HCT116 (cell line): Measurements from ENCODE around the gene TCP11L2. TPM values are rescaled to one million over a fixed set of nuclear protein-coding genes. Genes with fewer than 3 reads are reported as not detected.

ENCODE experiments used
- ATAC-seq: fragments of 200-7000 bp; cut with Tn5 transposase; 2 replicates; pipeline ENCODE4 v1.9.1; 2020; ENCODE audit warnings: mild to moderate bottlenecking, moderate library complexity
- BruUV-seq: library from RNA; stranded (reverse); fragments of 400-500 nt; replicated peaks from 2 replicates; lab custom pipeline; 2021; lab: Mats Ljungman, UMichigan
- CTCF ChIA-PET: fragments of 300-600 bp; sonication (Branson Sonifier 250); formaldehyde crosslinking; loops from one replicate; lab custom pipeline; 2021; ENCODE audit warnings: antibody characterized with exemption; lab: Charles Lee
- POLR2A ChIA-PET: fragments of 300-600, 350-600 bp; sonication (Branson Sonifier 250); formaldehyde crosslinking; loops from one replicate; lab custom pipeline; 2021; ENCODE audit warnings: antibody characterized with exemption; lab: Charles Lee
- RAD21 ChIA-PET, 2 experiments: fragments of 300-600 bp; sonication (Branson Sonifier 250); formaldehyde crosslinking; loops; one replicate each; lab custom pipeline; 2023; ENCODE audit warnings: low total read pairs in 2 of 2; ENCODE audit not compliant: uncharacterized antibody in 2 of 2, unreplicated experiment in 2 of 2, low non-redundant PET in 1 of 2; lab: Charles Lee
- DNase-seq: peaks from one replicate; pipeline ENCODE4 v3.0.0-alpha.2; 2010; ENCODE audit warnings: low read depth, low spot score
- H2AFZ ChIP-seq: fragments of 200-600 bp; shearing (Covaris generic), sonication (generic); 2 replicates; pipeline ENCODE4 v1.6.1; 2017; ENCODE audit warnings: low read depth, mixed run types, mixed read lengths, antibody characterized with exemption, low read length; ENCODE audit not compliant: poor library complexity, severe bottlenecking
- H3K27ac ChIP-seq: 2 replicates; pipeline ENCODE4 v1.5.1; 2012; ENCODE audit warnings: low read depth, low read length
- H3K27me3 ChIP-seq: fragments of 200-600 bp; sonication (generic); 2 replicates; pipeline ENCODE4 v1.6.1; 2016; ENCODE audit warnings: mixed run types, low read length, mixed read lengths; ENCODE audit not compliant: insufficient read depth
- H3K36me3 ChIP-seq, 2 experiments: fragments of 200-500 bp in 1 of 2; fragments of 200-600 bp in 1 of 2; sonication (Bioruptor generic) in 1 of 2; sonication (generic) in 1 of 2; 2 replicates each; pipeline versions ENCODE4 v1.5.1 to v1.6.1; 2014 to 2016; ENCODE audit warnings: low read length in 2 of 2, inconsistent platforms in 1 of 2, mixed read lengths in 1 of 2, mixed run types in 1 of 2; ENCODE audit not compliant: insufficient read depth in 2 of 2, control insufficient read depth in 1 of 2
- H3K4me1 ChIP-seq, 2 experiments: fragments of 200-600 bp in 1 of 2; sonication (generic) in 1 of 2; 2 replicates each; pipeline versions ENCODE4 v1.5.1 to v1.6.1; 2012 to 2017; ENCODE audit warnings: low read length in 2 of 2, inconsistent platforms in 1 of 2, mild to moderate bottlenecking in 1 of 2, mixed read lengths in 1 of 2, mixed run types in 1 of 2, moderate library complexity in 1 of 2; ENCODE audit not compliant: insufficient read depth in 2 of 2, control insufficient read depth in 1 of 2
- H3K4me2 ChIP-seq: fragments of 200-600 bp; sonication (generic); 2 replicates; pipeline ENCODE4 v1.6.1; 2017; ENCODE audit warnings: mixed run types, low read length, mixed read lengths
- H3K4me3 ChIP-seq, 2 experiments: fragments of 200-600 bp in 1 of 2; sonication (generic) in 1 of 2; replicated peaks in 1 of 2; 2 replicates each; pipeline ENCODE4 v1.5.1; 2011 to 2016; ENCODE audit warnings: low read length in 2 of 2, control low read depth in 1 of 2, low read depth in 1 of 2, mild to moderate bottlenecking in 1 of 2, mixed read lengths in 1 of 2, mixed run types in 1 of 2
- H3K79me2 ChIP-seq: fragments of 200-600 bp; sonication (generic); 2 replicates; pipeline ENCODE4 v1.6.1; 2017; ENCODE audit warnings: mild to moderate bottlenecking, mixed run types, low read length, moderate library complexity, mixed read lengths; ENCODE audit not compliant: insufficient read depth
- H3K9ac ChIP-seq: fragments of 200-600 bp; sonication (generic); 2 replicates; pipeline ENCODE4 v1.6.1; 2016; ENCODE audit warnings: low read length, mixed read lengths
- H3K9me2 ChIP-seq: fragments of 200-600 bp; sonication (generic), shearing (Covaris generic); 2 replicates; pipeline ENCODE4 v1.6.1; 2017; ENCODE audit warnings: mixed run types, mild to moderate bottlenecking, moderate library complexity; ENCODE audit not compliant: insufficient read depth
- H3K9me3 ChIP-seq, 2 experiments: fragments of 200-500 bp in 1 of 2; fragments of 200-600 bp in 1 of 2; sonication (Bioruptor generic) in 1 of 2; sonication (generic) in 1 of 2; 2 replicates each; pipeline ENCODE4 v1.6.1; 2014 to 2017; ENCODE audit warnings: low read length in 2 of 2, mixed read lengths in 2 of 2, inconsistent platforms in 1 of 2, low read depth in 1 of 2, mild to moderate bottlenecking in 1 of 2, mixed run types in 1 of 2, moderate library complexity in 1 of 2; ENCODE audit not compliant: control insufficient read depth in 1 of 2, insufficient read depth in 1 of 2
- H4K20me1 ChIP-seq: fragments of 200-600 bp; sonication (generic), shearing (Covaris generic); 2 replicates; pipeline ENCODE4 v1.6.1; 2017; ENCODE audit warnings: mixed run types, mild to moderate bottlenecking, moderate library complexity; ENCODE audit not compliant: insufficient read depth
- ATF3 ChIP-seq: IDR thresholded peaks from 2 replicates; pipeline ENCODE4 v1.6.1; 2012
- CEBPB ChIP-seq: IDR thresholded peaks from 2 replicates; pipeline ENCODE4 v1.6.1; 2012; ENCODE audit warnings: low read depth
- CTCF ChIP-seq, 3 experiments: fragments of 200-600 bp in 1 of 3; sonication (generic) in 1 of 3; IDR thresholded peaks in 2 of 3; conservative IDR thresholded peaks in 1 of 3; 2 replicates each; pipeline ENCODE4 v1.5.1; 2012 to 2017; ENCODE audit warnings: low read depth in 2 of 3, low read length in 2 of 3, antibody characterized with exemption in 1 of 3, borderline replicate concordance in 1 of 3, control low read depth in 1 of 3, mild to moderate bottlenecking in 1 of 3, mixed read lengths in 1 of 3, mixed run types in 1 of 3, moderate library complexity in 1 of 3; ENCODE audit not compliant: insufficient read depth in 1 of 3
- EGR1 ChIP-seq: IDR thresholded peaks from 2 replicates; pipeline ENCODE4 v1.6.1; 2012; ENCODE audit warnings: low read depth
- EZH2 ChIP-seq: fragments of 200-600 bp; sonication (generic); IDR thresholded peaks from 2 replicates; pipeline ENCODE4 v1.6.1; 2017; ENCODE audit warnings: antibody characterized with exemption, mixed run types
- EZH2phosphoT487 ChIP-seq: fragments of 200-600 bp; IDR thresholded peaks from 2 replicates; pipeline ENCODE4 v1.6.1; 2018; ENCODE audit warnings: antibody characterized with exemption, borderline replicate concordance
- JUND ChIP-seq: IDR thresholded peaks from 2 replicates; pipeline ENCODE4 v1.6.1; 2012
- MAX ChIP-seq: IDR thresholded peaks from 2 replicates; pipeline ENCODE4 v1.6.1; 2012
- POLR2A ChIP-seq: IDR thresholded peaks from 2 replicates; pipeline ENCODE4 v1.7.0; 2011; ENCODE audit warnings: borderline replicate concordance; ENCODE audit not compliant: insufficient read depth, insufficient read length; ENCODE audit errors: extremely low read depth
- POLR2AphosphoS5 ChIP-seq: IDR thresholded peaks from 2 replicates; pipeline ENCODE4 v1.6.1; 2011; ENCODE audit warnings: mild to moderate bottlenecking, low read depth, low read length, moderate library complexity
- REST ChIP-seq: IDR thresholded peaks from 2 replicates; pipeline ENCODE4 v1.6.1; 2012; ENCODE audit warnings: low read depth
- SIN3A ChIP-seq: IDR thresholded peaks from 2 replicates; pipeline ENCODE4 v1.6.1; 2012; ENCODE audit warnings: low read depth
- SP1 ChIP-seq: IDR thresholded peaks from 2 replicates; pipeline ENCODE4 v1.6.1; 2012; ENCODE audit warnings: low read depth
- SRF ChIP-seq: IDR thresholded peaks from 2 replicates; pipeline ENCODE4 v1.6.1; 2012; ENCODE audit warnings: low read depth
- YY1 ChIP-seq: IDR thresholded peaks from 2 replicates; pipeline ENCODE4 v1.6.1; 2011; ENCODE audit warnings: low read length, low read depth, moderate library complexity, mild to moderate bottlenecking; ENCODE audit not compliant: insufficient replicate concordance; ENCODE audit errors: extremely low read depth
- intact Hi-C: fragments of 100-400 bp; cut with micrococcal nuclease; formaldehyde crosslinking; loops from 2 replicates; pipeline ENCODE4 v1.10.0; 2022
- total RNA-seq: library from RNA; stranded (reverse); gene quantifications from one replicate; pipeline ENCODE4 v1.2.1, GENCODE V29; 2021; ENCODE audit not compliant: unreplicated experiment

TCP11L2 gene
- total RNA-seq, 1 experiment from 2014 or later, result 14.4 TPM

GRCh38 chr12:106378788-106379187 lies 76.3 kb downstream of the TCP11L2 start:
- ChIA-PET POLR2A (no interaction called here), CTCF (no interaction called here), RAD21 (no interaction called here)
- H3K4me2 ChIP-seq, result no peak overlapping the region
- H2AFZ ChIP-seq, result no peak overlapping the region
- DNase-seq (no peak), ATAC-seq (no peak)
- H3K79me2 ChIP-seq, result no peaks in the 10 kb centered on the region
- H3K4me3 ChIP-seq, result no peak overlapping the region
- H3K9me2 ChIP-seq, result no peaks in the 10 kb centered on the region
- peaks cover 0 to 11% of the 10 kb centered on the region in 2 experiments; a peak in 1 of 4 replicates for H3K36me3 ChIP-seq
- no peaks in the 10 kb centered on the region for H3K27me3 ChIP-seq
- no peaks in the 10 kb centered on the region for H3K4me1 ChIP-seq
- no peak overlapping the region for H3K27ac ChIP-seq
- H3K9me3 ChIP-seq, result no peaks in the 10 kb centered on the region
- H4K20me1 ChIP-seq, result no peaks in the 10 kb centered on the region
- BruUV-seq, result no TSS peak
- no peak overlapping the region for H3K9ac ChIP-seq
- intact Hi-C loops, result no loop called here
- TF ChIP-seq CEBPB (no peak), CTCF (IDR thresholded peaks at IDR 0.05 in 2 of 3, conservative IDR thresholded peaks at IDR 0.05 in 1 of 3; ENCODE audit: borderline replicate concordance in 1 of 3, insufficient read depth in 1 of 3, low read depth in 2 of 3, low read length in 2 of 3) (no peak)

- Histone ChIP-seq H3K9me2 (no peaks in the 10 kb centered on the region), H3K36me3 (peaks cover 0 to 11% of the 10 kb centered on the region in 2 experiments; a peak in 1 of 4 replicates), H3K9me3 (no peaks in the 10 kb centered on the region), H3K4me3 (no peak overlapping the region), H3K27ac (no peak overlapping the region), H3K9ac (no peak overlapping the region), H4K20me1 (no peaks in the 10 kb centered on the region), H3K4me1 (no peaks in the 10 kb centered on the region), H3K79me2 (no peaks in the 10 kb centered on the region), H3K4me2 (no peak overlapping the region), H2AFZ (no peak overlapping the region), H3K27me3 (no peaks in the 10 kb centered on the region)
- CTCF ChIA-PET, result no interaction called here
- RAD21 ChIA-PET, result no interaction called here
- POLR2A ChIA-PET, result no interaction called here
- DNase-seq (no peak), ATAC-seq (no peak)
- BruUV-seq, result no TSS peak
- intact Hi-C loops, result loop anchor here (10.0 kb wide), 1 partner anchor 724 kb away; no protein-coding TSS in a partner anchor
- TF ChIP-seq ATF3 (no peak), JUND (no peak), MAX (no peak), POLR2AphosphoS5 (no peak), EGR1 (no peak), SP1 (no peak), YY1 (no peak), SRF (no peak), POLR2A (no peak), REST (no peak), EZH2 (no peak), SIN3A (no peak), EZH2phosphoT487 (no peak)
These were observed 78.4 kb downstream of the TCP11L2 start for GRCh38 chr12:106380954-106381353.
